RWPE2 (cell line): ENCODE measurements around the gene FBXL17.

ENCODE experiments used
- ATAC-seq: fragments of 200-7000 bp; cut with Tn5 transposase; 3 replicates; pipeline ENCODE4 v1.9.1; 2021; ENCODE audit warnings: low read depth
- DNase-seq: peaks from one replicate; pipeline ENCODE4 v3.0.0-alpha.2; 2020; ENCODE audit warnings: low spot score
- H3K27ac ChIP-seq: fragments of 450-650 bp; 2 replicates; pipeline ENCODE4 v1.5.1; 2017; ENCODE audit warnings: mild to moderate bottlenecking; ENCODE audit not compliant: poor library complexity, severe bottlenecking
- H3K27me3 ChIP-seq: fragments of 250-450 bp; sonication (Bioruptor Pico); 2 replicates; pipeline ENCODE4 v1.5.1; 2021; ENCODE audit warnings: mild to moderate bottlenecking, moderate library complexity; ENCODE audit not compliant: insufficient read depth, poor library complexity, severe bottlenecking
- H3K36me3 ChIP-seq: fragments of 250-450 bp; sonication (Bioruptor Pico); 2 replicates; pipeline ENCODE4 v1.5.1; 2020; ENCODE audit warnings: low read depth, mild to moderate bottlenecking, moderate library complexity
- H3K4me1 ChIP-seq: fragments of 250-450 bp; sonication (Bioruptor Pico); 2 replicates; pipeline ENCODE4 v1.5.1; 2021; ENCODE audit warnings: mild to moderate bottlenecking, moderate library complexity; ENCODE audit not compliant: insufficient read depth, poor library complexity, severe bottlenecking
- H3K4me3 ChIP-seq: fragments of 250-450 bp; sonication (Bioruptor Pico); 2 replicates; pipeline ENCODE4 v1.5.1; 2021; ENCODE audit warnings: mild to moderate bottlenecking, moderate library complexity; ENCODE audit not compliant: severe bottlenecking
- H3K9me3 ChIP-seq: fragments of 250-450 bp; sonication (Bioruptor Pico); 2 replicates; pipeline ENCODE4 v1.5.1; 2021; ENCODE audit warnings: mild to moderate bottlenecking, moderate library complexity; ENCODE audit not compliant: severe bottlenecking
- TF ChIP-seq, protein P1 (sequence below): fragments of 450-650 bp; IDR thresholded peaks from one replicate; pipeline ENCODE4 v1.5.1; 2017; ENCODE audit warnings: mild to moderate bottlenecking, moderate library complexity; ENCODE audit not compliant: poor library complexity, severe bottlenecking

Gene FBXL17

GRCh38 chr5:107809201-107810034 lies 572.5 kb downstream of the FBXL17 start:
- no peak overlapping the region for H3K4me3 ChIP-seq
- TF ChIP-seq, protein P1, sequence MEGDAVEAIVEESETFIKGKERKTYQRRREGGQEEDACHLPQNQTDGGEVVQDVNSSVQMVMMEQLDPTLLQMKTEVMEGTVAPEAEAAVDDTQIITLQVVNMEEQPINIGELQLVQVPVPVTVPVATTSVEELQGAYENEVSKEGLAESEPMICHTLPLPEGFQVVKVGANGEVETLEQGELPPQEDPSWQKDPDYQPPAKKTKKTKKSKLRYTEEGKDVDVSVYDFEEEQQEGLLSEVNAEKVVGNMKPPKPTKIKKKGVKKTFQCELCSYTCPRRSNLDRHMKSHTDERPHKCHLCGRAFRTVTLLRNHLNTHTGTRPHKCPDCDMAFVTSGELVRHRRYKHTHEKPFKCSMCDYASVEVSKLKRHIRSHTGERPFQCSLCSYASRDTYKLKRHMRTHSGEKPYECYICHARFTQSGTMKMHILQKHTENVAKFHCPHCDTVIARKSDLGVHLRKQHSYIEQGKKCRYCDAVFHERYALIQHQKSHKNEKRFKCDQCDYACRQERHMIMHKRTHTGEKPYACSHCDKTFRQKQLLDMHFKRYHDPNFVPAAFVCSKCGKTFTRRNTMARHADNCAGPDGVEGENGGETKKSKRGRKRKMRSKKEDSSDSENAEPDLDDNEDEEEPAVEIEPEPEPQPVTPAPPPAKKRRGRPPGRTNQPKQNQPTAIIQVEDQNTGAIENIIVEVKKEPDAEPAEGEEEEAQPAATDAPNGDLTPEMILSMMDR: no peak
- ATAC-seq (no peak), DNase-seq (no peak)
- peaks cover 9% of the 10 kb centered on the region for H3K4me1 ChIP-seq
- no peaks in the 10 kb centered on the region for H3K9me3 ChIP-seq
- H3K36me3 ChIP-seq: no peaks in the 10 kb centered on the region
- H3K27me3 ChIP-seq: no peaks in the 10 kb centered on the region
- H3K27ac ChIP-seq: no peak overlapping the region
